TTC549 (cell line): ENCODE measurements around the gene GAD2.

ENCODE experiments used
- FAIRE-seq: peaks from 2 replicates; lab custom pipeline; 2012; peaks lifted over from hg19 to GRCh38; lab: Jason Lieb, UNC

The GAD2 gene

DNA sequence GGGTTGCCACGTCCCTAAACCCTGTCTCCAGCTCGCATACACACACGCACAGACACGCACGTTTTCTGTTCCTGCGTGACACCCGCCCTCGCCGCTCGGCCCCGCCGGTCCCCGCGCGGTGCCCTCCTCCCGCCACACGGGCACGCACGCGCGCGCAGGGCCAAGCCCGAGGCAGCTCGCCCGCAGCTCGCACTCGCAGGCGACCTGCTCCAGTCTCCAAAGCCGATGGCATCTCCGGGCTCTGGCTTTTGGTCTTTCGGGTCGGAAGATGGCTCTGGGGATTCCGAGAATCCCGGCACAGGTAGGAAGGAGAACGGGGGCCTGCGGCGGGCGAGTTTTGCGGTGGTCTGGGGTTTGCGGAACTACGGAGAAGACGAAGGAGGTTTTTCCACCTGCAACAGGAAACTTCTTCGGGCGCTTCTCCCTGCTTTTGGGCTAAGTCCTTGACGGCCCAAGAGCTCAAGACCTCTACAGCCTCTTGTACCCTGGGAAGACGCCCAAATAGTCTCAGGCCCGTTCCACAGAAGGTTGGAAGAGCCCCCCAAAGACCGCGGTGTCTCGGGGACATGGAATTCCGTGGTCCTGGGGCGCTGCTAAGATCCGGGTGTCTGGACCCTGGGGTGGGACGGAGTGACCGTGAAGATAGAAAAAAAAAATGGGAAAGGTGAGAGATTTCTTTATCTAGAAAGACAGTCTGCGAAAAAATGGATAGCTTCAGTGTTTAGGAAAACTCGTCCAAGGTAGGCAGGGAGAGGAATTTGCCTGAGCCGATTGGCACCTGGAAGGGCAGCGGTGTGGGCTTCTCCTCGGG lies at the start of gene GAD2:
Gene GAD2 (plus strand): TSS at position 190 of the 811 bp plus-strand sequence. CDS start 36 bp downstream, at position 226.
- no peak for FAIRE-seq

DNA sequence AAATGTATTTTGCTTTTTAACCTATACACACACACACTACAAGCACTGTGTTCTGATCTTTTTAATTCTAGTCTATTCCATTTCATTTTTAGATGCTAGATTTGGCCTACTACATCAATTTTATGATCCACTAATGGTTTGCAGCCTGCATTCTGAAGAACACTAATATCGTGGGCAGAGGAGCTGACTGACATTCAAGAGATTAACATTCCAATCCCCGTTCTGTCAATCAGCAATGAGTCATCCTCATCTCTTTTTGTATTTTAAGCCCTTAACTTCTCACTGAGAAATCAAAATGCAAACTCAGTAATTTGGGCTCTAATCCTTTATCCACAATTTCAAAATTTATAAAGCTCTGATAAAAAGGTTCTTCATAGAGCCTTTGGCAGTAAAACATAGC lies 47.1 kb upstream of the GAD2 start:
- no peak for FAIRE-seq

DNA sequence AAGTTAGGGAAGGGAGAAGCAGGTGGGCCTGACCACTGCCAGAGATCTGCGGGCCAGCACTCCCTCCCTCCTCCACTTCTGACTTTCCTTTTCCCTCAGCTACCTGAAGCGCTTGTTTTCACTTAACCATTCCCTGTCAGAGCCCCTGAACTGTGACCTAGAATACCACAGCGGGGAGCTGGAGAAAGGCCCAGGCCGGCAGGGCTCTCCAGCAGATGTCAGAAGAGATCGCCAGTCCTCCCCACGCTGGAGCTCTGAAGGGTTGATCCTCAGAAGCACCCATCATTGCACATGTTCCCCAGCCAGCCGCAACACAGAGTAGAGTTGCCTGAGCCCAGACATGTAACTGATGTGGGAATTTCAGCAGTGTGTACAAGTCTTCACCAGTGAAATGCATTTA lies 44.4 kb upstream of the GAD2 start:
- FAIRE-seq, result no peak

DNA sequence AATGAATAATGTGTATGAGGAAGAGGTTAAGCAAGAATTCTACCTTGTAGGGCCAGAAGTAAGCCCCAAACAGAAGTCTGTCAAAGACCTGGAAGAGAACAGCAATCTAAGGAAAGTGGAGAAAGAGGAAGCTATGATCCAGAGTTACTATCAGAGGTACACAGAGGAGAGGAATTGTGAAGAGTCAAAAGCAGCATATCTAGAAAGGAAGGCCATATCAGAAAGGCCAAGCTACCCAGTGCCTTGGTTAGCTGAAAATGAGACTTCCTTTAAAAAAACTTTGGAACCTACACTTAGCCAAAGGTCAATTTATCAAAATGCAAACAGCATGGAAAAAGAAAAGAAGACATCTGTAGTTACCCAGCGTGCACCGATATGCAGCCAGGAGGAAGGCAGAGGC lies 42.7 kb upstream of the GAD2 start:
- no peak for FAIRE-seq

DNA sequence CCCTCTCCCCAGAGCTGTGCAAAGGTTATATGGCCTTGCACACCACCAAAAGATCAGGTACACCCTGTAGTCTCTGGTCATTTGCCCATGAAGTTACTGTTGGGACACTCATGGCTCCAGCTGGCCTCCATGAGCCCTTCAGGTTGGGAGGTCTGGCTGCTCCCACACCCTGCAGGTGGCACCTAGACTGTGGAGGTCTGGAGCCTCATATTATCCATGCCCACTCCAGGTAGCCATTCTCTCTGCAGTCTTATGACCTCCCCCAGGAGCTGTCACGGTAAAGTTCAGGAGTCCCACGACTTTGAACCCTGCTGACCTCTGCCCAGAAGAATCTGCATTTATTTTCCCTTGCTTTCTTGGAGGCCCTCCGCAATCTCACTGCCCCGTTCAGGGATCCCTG lies 39.2 kb upstream of the GAD2 start:
- no peak for FAIRE-seq

DNA sequence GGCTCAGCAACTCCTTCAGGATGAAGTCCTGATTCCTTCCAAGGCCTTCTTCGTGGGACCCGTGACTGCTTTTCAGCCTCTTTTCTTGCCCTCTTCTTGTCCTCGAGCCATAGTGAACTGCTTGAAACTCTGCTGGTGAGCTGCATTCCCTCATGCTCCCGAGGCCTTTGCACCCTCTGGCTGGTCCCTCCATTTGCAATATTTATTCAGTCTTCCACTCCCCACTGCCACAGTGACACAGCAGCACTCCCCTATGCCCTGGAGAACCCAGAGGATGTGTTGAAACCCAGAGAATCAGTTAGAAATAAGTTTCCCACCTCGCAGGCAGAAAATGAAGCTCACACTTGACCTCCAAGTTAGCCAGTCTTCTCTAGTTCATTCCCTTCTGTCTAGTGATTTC lies 22.3 kb upstream of the GAD2 start:
- no peak for FAIRE-seq

DNA sequence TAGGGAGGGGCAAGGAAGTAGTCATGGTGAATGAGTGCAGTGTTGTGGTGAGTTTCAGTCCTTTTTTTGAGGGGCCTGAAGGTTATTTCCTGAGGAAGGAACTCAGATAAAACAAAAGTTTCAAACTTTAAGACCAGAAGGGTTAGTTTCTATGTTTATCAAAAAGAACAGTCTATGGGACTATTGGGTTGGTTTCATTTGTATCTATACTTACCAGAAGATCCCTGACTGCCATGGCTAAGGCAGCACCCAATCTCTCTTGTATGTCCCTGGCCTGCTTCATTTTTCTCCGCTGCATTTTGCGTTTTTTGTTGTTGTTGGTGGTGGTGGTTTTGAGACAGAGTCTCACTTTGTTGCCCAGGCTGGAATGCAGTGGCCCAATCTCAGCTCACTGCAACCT lies 19.3 kb upstream of the GAD2 start:
- no peak for FAIRE-seq

DNA sequence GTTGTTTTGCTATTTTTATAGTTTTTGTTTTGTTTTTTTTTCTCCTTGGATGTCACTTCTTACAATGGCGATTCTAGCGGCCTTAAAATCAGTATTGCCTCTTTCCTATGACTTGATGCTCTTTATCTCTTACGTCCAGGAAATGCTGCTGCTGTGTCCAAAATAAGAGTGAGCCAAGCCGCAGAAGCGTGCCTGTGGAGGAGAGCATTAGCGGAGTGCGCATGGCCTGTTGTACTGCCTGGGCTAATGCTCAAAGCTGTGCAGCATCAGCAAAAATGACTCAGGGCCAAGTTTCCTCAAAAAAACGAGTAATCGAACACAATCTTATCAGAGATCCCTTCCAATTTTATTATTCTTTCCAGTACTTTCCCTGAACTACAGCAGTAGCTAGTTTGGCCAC lies 18.5 kb upstream of the GAD2 start:
- no peak for FAIRE-seq

DNA sequence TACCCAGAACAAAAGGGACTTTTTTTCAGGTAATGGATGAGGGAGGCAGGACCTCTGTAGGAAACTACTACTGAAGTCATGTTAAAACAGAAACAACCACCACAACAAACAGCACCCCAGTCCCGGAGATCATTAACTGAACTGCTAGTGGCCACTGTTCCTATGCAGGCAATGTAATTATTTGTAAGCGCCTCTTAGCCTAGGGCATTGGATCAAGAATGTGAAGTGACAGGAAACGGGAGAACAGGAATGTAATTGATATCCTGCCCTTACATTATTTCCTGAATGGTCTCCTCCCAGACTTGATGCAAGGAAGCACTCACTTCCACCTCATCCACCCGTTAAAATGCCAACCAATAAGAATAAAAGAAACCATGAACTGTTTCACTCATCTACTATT lies 16.7 kb upstream of the GAD2 start:
- no peak for FAIRE-seq

DNA sequence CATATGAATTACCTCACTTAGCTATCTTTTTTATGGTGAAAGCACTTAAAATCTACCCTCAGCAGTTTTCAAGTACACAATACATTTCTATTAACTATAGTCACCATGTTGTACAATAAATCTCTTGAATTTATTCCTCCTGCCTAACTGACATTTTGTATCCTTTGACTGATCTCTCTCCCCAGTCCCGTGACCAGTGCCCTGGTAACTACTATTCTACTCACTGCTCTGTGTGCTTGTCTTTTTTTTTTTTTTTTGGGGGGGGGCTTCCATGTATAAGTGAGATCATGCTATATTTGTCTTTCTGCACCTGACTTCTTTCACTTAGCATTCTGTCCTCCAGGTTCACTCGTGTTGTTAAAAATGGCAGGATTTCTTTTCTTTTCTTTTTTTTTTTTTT lies 11.4 kb upstream of the GAD2 start:
- FAIRE-seq, result no peak

DNA sequence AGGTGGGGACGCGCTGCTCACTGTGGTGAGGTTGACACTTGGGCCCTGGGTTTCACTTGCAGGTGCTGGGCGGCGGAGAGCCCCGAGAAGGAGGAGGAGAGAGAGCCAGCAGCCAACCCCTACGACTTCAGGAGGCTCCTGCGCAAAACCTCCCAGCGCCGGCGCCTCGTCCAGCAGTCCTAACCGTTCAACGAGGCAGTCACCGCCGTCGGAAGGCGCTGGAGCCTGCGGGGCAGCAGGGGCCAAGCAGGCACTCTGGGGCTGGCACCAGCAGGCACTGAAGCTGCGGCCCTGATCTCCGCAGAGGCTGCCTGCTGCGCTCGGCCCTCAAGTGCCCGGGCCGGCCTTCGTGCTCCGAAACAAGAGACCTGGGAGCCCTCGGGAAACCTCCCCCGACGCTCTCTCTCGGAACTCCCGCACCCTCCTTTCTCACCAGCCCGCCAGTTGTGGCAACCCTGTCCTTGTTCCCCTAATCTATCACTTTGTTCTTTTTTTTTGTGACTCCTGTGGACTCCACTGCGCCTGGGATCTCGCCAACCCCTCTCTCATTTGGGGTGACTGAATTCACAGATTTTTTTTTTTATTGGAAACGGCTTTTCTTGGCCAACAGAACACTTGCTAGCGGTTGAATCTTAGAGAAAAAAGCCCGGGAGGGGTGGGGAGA lies 4.7 kb upstream of the GAD2 start:
- FAIRE-seq, result no peak

DNA sequence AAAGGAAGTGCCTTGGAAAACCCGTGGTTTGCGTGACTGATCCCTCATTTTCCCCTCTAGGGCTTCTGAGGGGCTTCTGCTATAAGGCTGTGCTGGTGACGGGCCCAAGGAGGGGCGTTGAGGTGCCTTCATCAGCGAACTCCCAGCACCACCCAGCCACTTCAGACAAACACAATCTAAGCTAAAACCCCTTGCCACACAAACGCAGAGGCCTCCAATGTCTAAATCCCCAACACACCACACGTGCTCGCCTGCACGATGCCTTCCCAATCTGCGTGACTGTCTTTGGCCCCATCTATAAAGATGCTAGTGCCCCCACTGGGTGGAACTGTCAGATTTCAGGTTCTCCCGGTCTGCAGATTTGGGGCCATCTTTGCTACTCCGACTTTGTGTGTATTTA lies 4.1 kb upstream of the GAD2 start:
- no peak for FAIRE-seq

DNA sequence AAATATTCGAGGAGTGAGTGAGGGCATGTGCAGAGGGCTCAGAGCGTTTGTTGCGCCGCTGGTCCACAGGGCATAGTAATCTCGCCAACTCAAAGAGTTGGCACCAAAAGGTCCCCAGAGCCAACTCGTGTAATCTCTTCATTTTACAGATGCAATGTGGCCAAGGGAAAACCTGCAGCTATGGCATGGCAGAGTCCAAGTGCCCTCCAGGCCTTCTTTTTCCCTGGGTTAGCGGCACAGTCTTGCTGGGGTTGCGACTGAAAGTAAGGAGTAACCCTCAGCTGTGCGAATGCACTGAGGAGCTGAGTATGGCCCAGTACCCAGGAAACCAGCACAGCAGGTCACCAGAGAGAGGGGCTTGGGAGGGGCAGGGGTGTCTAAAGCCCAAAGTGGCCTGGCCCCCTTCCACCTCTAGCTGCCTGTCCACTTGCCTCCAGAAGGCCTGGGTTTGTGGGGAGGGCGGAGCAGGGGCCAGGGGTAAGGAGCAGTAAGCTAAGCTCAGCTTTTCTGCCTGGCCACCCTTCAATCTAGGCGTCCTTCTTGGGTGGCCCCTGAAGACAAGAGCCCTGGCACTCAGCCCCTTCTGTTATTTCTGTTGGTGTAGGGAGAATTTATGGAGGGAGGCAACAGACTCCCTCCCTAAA lies 3.3 kb upstream of the GAD2 start:
- no peak for FAIRE-seq

DNA sequence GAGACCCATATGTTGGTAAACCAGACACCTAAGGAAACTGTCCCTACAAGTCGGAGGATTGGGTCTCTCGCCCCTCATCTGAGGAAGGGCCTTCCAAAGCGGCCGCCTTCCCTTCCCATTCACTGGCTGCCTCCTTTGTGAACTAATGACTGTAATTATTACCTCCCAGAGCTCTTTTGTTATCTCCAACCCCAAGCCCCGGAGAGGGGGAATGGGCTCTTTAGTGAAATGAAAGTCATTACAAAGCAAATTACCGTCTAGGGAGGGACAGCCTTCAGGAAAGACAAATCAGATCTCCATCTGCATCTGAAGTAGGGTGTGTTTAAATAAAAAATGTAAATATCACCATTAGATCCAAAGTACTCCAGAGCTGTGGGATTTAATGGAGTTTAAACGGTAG lies 2.6 kb upstream of the GAD2 start:
- no peak for FAIRE-seq

DNA sequence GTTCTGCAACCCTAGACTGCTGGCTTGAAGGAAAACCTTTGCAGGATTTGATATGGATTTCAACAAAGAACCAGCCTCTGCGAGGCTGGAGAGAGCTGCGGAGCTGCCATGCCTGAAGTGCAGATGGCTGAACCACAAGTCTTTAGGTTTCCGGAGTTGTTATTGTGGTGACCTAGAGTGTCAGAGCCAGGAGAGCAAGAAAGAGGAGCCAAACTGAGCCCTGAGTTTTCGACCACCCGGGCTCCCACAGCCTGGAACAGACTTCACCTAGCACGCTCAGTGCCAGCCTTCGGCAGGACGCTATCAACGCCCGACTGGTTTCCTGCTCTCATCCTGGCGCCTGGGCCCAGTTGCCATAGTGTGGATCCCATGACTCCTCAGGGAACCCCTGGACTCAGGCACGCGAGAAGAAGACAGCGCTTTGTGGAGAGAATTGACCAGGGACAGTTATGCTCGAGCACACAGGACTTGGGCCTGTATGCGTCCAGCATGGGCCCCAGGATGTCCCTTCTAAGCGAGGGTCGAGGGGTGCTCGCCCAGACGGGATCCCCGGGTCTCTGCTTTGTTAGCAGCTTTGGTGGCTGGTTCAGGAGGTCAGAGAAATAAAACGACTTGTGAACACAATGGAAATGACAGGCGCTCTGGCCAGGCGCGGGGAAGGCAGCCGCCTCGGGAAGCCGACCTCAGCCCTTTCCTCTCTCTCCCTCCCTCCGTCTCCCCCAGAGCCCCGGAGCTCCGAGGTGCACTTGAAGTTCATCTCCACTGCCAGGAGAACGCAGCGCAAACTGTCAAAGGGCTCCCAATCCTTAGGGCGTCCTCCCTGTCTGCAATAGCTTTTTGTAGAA lies 1.8 kb upstream of the GAD2 start:
- FAIRE-seq, result no peak

DNA sequence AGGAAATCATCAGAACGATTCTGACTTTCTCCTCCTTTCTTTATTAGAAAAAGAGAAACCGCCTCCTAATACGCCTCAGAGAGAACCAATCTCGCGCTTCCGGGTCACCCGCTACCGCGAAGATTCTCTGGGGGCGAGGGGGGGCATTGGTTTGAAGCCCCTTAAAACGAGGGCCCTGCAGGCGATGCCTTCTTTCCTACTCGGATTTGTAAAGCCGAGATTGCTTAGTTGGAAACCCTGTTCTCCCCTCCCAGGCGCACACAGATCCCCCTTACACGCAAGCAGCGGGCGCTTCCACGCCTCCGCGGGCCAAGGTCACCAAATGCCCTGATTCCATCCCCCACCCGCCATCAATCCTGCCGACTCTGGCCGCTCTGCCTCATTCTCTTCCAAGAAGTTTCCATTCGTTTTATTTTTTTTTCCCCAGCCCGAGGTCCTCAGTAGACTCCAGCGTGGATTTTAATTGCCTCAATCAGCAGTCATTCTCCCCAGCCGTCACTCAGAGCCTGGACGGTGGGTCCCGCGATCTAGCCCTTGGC lies 1.1 kb upstream of the GAD2 start:
- no peak for FAIRE-seq

DNA sequence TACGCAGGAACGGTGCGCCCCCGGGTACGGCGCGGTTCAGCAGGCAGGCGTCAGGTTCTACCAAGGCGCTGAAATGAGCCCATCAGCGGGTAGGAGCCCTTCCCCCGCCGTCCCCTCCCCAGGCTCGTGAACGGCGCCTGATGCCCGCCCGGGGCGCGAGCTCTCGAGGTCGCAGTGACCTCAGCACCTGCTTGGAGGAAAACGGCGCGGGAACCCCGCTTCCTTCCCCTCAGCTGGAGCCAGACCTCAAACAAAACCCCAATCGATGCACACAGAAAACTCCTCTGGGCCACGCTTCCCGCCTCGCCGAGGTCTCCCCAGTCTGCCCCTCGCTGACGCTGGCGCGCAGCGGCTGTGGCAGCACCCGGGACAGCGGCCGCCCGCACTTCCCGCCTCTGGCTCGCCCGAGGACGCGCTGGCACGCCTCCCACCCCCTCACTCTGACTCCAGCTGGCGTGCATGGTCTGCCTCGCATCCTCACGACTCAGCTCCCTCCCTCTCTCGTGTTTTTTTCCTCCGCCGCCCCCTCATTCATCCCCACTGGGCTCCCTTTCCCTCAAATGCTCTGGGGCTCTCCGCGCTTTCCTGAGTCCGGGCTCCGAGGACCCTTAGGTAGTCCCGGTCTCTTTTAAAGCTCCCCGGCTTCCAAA lies 514 bp upstream of the GAD2 start:
- no peak for FAIRE-seq

DNA sequence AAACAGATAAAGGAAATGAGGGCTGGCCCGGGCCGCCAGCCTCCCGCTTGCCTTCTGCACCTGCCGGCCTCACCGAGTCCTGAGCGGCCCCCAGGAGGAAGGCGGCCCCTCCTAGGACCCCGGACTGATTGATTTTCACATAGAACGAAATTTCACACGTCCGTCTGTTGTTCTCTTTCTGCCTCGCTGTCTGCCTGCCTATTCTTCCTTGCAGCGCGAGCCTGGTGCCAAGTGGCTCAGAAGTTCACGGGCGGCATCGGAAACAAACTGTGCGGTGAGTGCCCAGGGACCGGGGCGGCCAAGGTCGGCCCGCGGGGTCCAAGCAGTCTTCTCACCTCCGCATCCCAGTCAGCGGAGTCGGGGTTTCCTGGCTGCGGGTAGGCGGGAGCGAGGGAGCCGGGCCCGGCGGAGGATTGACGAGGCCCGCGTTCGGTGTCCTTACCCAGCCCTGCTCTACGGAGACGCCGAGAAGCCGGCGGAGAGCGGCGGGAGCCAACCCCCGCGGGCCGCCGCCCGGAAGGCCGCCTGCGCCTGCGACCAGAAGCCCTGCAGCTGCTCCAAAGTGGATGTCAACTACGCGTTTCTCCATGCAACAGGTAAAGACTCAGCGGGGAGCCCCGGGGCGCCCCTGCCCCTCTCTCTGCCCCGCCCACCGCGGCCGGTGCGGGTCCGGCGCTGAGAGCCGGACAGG lies 967 bp downstream of the GAD2 start:
- FAIRE-seq, result no peak

DNA sequence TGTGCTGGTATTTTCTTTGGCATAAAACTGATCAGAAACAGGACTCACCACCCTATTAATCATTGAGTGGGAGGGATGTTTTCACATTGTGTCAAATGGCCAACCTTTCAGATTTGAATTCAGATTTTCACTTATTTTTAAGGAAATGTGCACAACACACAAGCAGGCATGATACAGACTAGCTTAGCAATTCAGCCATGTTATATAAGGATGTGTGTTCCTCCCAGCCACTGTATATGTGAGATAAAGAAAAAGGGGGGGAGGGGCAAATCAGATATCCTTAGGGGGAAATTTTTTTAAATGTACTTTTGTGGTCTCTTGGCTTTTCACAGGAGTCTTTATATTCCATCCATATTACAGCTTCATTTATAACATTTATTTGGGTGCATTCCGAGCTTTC lies 3.1 kb downstream of the GAD2 start:
- no peak for FAIRE-seq

DNA sequence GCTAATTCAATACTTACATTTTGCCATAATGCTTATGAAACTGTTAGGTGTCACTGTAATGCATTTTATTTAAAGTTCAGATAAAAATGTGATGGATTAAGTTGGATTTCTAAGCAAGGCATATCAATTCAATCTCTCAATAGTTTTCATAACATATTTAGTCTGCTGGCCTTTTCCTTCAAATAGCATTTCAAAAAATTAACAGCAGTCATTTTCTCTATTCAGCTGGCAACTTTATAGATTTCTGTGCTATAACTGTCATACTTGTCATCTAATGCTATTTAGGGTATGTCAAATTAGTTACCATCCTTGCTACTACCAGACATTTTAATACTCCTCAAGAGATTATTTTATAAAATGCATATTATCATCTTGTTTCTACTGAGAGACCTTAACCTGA lies 4.3 kb downstream of the GAD2 start:
- FAIRE-seq, result no peak

DNA sequence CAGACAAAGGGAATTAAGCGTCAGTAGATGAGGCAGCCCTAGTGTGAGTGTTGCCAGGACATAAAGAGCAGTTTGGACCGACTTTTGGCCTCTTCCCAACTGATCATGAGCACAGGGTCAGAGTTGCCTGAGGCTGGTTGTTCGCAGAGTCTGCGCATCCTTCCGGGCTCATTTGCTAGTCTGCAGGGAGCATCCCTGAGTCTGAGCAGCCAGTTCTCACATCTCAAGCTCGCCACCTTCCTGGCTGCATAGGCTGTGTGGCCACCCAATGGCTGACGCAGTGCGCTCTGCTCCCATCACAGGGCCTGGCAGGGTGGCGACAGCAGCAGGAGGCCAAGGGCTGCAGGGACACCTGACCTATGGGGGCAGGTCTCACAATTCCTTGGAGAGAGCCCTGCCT lies 5.0 kb downstream of the GAD2 start:
- no peak for FAIRE-seq
